ENCODE data around the gene LRFN2. TPM values are rescaled to one million over a fixed set of nuclear protein-coding genes. Genes with fewer than 3 reads are reported as not detected.
A peak's percentile ranks its signal among the peaks of the same experiment; 100 is the strongest.

LRFN2 gene
- total and polyA plus RNA-seq, 4 donors: under 0.01 to 0.01 TPM; not detected in 2

DNA sequence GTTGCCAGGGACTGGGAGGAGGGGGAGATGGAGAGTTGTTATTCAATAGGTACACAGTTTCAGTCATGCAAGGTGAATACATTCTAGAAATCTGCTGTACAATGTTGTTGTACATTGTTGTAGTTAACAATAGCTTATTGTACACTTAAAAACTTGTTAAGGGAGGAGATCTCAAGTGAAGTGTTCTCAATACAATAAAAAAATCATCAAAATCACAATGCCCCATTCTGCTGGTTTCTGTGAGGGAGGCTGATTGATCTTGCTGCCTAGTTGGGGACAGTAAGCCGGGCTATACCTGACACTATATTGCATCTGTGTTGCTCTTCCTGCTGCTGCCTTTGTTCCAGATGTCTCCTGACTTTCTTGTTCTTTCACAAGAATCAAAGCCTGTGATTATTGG lies 232.1 kb downstream of the LRFN2 start:
- H3K4me1 ChIP-seq (ENCODE audit: control insufficient read depth in 4 of 4, insufficient read depth in 4 of 4, low read length in 3 of 4): no peaks in the 10 kb centered on the region
- no peak for TF ChIP-seq SP1 (IDR thresholded peaks at IDR 0.05)
- no peak for TF ChIP-seq FOXA2 (IDR thresholded peaks at IDR 0.05)
- TF ChIP-seq JUND (IDR thresholded peaks at IDR 0.05): no peak
- TF ChIP-seq YY1 (IDR thresholded peaks at IDR 0.05): no peak
- TF ChIP-seq RAD21 (IDR thresholded peaks at IDR 0.05): no peak
- TF ChIP-seq TAF1 (conservative IDR thresholded peaks at IDR 0.05): no peak
- TF ChIP-seq RXRA (IDR thresholded peaks at IDR 0.05): no peak
- TF ChIP-seq HNF4A (conservative IDR thresholded peaks at IDR 0.05): no peak
- TF ChIP-seq, protein P1, sequence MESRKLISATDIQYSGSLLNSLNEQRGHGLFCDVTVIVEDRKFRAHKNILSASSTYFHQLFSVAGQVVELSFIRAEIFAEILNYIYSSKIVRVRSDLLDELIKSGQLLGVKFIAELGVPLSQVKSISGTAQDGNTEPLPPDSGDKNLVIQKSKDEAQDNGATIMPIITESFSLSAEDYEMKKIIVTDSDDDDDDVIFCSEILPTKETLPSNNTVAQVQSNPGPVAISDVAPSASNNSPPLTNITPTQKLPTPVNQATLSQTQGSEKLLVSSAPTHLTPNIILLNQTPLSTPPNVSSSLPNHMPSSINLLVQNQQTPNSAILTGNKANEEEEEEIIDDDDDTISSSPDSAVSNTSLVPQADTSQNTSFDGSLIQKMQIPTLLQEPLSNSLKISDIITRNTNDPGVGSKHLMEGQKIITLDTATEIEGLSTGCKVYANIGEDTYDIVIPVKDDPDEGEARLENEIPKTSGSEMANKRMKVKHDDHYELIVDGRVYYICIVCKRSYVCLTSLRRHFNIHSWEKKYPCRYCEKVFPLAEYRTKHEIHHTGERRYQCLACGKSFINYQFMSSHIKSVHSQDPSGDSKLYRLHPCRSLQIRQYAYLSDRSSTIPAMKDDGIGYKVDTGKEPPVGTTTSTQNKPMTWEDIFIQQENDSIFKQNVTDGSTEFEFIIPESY (IDR thresholded peaks at IDR 0.05): no peak
- TF ChIP-seq, protein P2, sequence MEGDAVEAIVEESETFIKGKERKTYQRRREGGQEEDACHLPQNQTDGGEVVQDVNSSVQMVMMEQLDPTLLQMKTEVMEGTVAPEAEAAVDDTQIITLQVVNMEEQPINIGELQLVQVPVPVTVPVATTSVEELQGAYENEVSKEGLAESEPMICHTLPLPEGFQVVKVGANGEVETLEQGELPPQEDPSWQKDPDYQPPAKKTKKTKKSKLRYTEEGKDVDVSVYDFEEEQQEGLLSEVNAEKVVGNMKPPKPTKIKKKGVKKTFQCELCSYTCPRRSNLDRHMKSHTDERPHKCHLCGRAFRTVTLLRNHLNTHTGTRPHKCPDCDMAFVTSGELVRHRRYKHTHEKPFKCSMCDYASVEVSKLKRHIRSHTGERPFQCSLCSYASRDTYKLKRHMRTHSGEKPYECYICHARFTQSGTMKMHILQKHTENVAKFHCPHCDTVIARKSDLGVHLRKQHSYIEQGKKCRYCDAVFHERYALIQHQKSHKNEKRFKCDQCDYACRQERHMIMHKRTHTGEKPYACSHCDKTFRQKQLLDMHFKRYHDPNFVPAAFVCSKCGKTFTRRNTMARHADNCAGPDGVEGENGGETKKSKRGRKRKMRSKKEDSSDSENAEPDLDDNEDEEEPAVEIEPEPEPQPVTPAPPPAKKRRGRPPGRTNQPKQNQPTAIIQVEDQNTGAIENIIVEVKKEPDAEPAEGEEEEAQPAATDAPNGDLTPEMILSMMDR (IDR thresholded peaks at IDR 0.05; ENCODE audit: low read depth, low read length, missing input control): no peak
- H3K9ac ChIP-seq (ENCODE audit: low read depth in 1 of 2, low read length in 2 of 2): no peak overlapping the region
- 95% methylated on average over 1 of the region's 1 CpG for WGBS
- H3K4me3 ChIP-seq (ENCODE audit: low read depth in 1 of 3, low read length in 3 of 3): no peak overlapping the region
- no peaks in the 10 kb centered on the region for H3K36me3 ChIP-seq (ENCODE audit: control insufficient read depth in 4 of 4, insufficient read depth in 3 of 4, low read depth in 1 of 4, low read length in 3 of 4)
- H3K27me3 ChIP-seq (ENCODE audit: control insufficient read depth in 4 of 4, insufficient read depth in 4 of 4, low read length in 3 of 4): no peaks in the 10 kb centered on the region
- no peak overlapping the region for H3K27ac ChIP-seq (ENCODE audit: low read depth in 1 of 2, low read length in 2 of 2)
- H3K9me3 ChIP-seq (ENCODE audit: control insufficient read depth in 4 of 4, low read length in 3 of 4): no peaks in the 10 kb centered on the region
- DNase-seq (ENCODE audit: low spot score): peak; percentile 9

DNA sequence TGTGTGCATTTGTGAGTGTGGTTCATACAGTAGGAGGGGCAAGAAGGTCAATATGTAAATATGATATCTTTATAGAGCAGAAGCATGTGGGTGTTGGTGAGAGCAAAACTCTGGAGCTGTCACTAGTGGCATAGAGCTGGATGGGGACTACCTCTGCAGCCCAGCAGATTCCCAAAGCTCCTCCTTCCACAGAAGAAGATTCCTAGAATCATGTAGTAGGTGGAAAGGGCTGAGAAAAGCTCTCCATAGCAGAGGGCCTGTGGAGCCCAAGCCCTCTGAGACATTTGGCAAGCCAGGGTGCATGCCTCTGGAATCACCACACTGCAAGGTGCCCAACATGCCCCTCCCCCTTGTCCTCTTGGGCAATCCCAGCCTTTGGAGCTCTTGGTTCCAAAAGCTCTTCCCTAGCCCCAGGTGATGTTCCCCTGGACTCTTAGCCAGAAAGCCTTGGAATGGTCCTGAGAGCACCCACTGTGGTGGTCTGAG lies 233.2 kb downstream of the LRFN2 start:
- H3K27me3 ChIP-seq (ENCODE audit: control insufficient read depth in 4 of 4, insufficient read depth in 4 of 4, low read length in 3 of 4): no peaks in the 10 kb centered on the region
- H3K27ac ChIP-seq (ENCODE audit: low read depth in 1 of 2, low read length in 2 of 2): no peak overlapping the region
- H3K9ac ChIP-seq (ENCODE audit: low read depth in 1 of 2, low read length in 2 of 2): no peak overlapping the region
- H3K36me3 ChIP-seq (ENCODE audit: control insufficient read depth in 4 of 4, insufficient read depth in 3 of 4, low read depth in 1 of 4, low read length in 3 of 4): no peaks in the 10 kb centered on the region
- H3K9me3 ChIP-seq (ENCODE audit: control insufficient read depth in 4 of 4, low read length in 3 of 4): no peaks in the 10 kb centered on the region
- no peak overlapping the region for H3K4me3 ChIP-seq (ENCODE audit: low read depth in 1 of 3, low read length in 3 of 3)
- no peaks in the 10 kb centered on the region for H3K4me1 ChIP-seq (ENCODE audit: control insufficient read depth in 4 of 4, insufficient read depth in 4 of 4, low read length in 3 of 4)
- DNase-seq (ENCODE audit: low spot score): peak; percentile 22
- TF ChIP-seq, protein P3, sequence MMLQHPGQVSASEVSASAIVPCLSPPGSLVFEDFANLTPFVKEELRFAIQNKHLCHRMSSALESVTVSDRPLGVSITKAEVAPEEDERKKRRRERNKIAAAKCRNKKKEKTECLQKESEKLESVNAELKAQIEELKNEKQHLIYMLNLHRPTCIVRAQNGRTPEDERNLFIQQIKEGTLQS (IDR thresholded peaks at IDR 0.05): no peak
- TF ChIP-seq NR2F2 (IDR thresholded peaks at IDR 0.05) (no peak), YY1 (IDR thresholded peaks at IDR 0.05) (no peak), GABPA (IDR thresholded peaks at IDR 0.05 in 1 of 2, conservative IDR thresholded peaks at IDR 0.05 in 1 of 2) (no peak), SP1 (IDR thresholded peaks at IDR 0.05) (no peak), FOXA1 (IDR thresholded peaks at IDR 0.05) (no peak), TAF1 (conservative IDR thresholded peaks at IDR 0.05) (no peak), RAD21 (IDR thresholded peaks at IDR 0.05) (no peak), HNF4G (IDR thresholded peaks at IDR 0.05) (no peak), HNF4A (conservative IDR thresholded peaks at IDR 0.05) (no peak)
- TF ChIP-seq, protein P2 (IDR thresholded peaks at IDR 0.05; ENCODE audit: low read depth, low read length, missing input control): no peak
- TF ChIP-seq, protein P1 (IDR thresholded peaks at IDR 0.05): no peak
- TF ChIP-seq, protein P4, sequence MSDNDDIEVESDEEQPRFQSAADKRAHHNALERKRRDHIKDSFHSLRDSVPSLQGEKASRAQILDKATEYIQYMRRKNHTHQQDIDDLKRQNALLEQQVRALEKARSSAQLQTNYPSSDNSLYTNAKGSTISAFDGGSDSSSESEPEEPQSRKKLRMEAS (IDR thresholded peaks at IDR 0.05): no peak
